Measurements from ENCODE around the gene RNF208. TPM values are rescaled to one million over a fixed set of nuclear protein-coding genes. Genes with fewer than 3 reads are reported as not detected.

Gene RNF208
- total and polyA plus RNA-seq, 8 donors: 4.0 to 7.8 (median 5.9) TPM

GRCh38 chr9:137172901-137173795 is 48.9 kb downstream of the RNF208 start:
- TF ChIP-seq CTCF (IDR thresholded peaks at IDR 0.05): no peak
- H3K27ac ChIP-seq: no peak overlapping the region
- H3K4me3 ChIP-seq: no peak overlapping the region
- intact Hi-C loops (cut with DNase I): no loop called here
- peaks cover 0 to 15% of the 10 kb centered on the region in 2 donors for H3K36me3 ChIP-seq
- H3K4me1 ChIP-seq: peaks cover 5 to 21% of the 10 kb centered on the region in 2 donors
- H3K9me3 ChIP-seq: no peaks in the 10 kb centered on the region
- ATAC-seq: no peak
- H3K27me3 ChIP-seq: peaks cover 28 to 79% of the 10 kb centered on the region in 2 donors
- DNase-seq: no peak

- peaks cover 8 to 22% of the 10 kb centered on the region in 2 donors for H3K4me1 ChIP-seq
- intact Hi-C loops (cut with DNase I): no loop called here
- H3K9me3 ChIP-seq: no peaks in the 10 kb centered on the region
- TF ChIP-seq CTCF (IDR thresholded peaks at IDR 0.05): no peak
- ATAC-seq: no peak
- H3K27ac ChIP-seq: no peak overlapping the region
- DNase-seq: no peak
- H3K36me3 ChIP-seq: no peaks in the 10 kb centered on the region
- no peak overlapping the region for H3K4me3 ChIP-seq
- H3K27me3 ChIP-seq: peaks cover 46 to 97% of the 10 kb centered on the region in 2 donors
These were observed 50.7 kb downstream of the RNF208 start for GRCh38 chr9:137171149-137171900.

- Histone ChIP-seq H3K27ac (no peak overlapping the region), H3K27me3 (peaks cover 53 to 100% of the 10 kb centered on the region in 2 donors), H3K9me3 (no peaks in the 10 kb centered on the region), H3K36me3 (no peaks in the 10 kb centered on the region), H3K4me1 (peaks cover 8 to 22% of the 10 kb centered on the region in 2 donors), H3K4me3 (no peak overlapping the region)
- DNase-seq: no peak
- intact Hi-C loops (cut with DNase I): no loop called here
- TF ChIP-seq CTCF (IDR thresholded peaks at IDR 0.05): no peak
- no peak for ATAC-seq
These were observed 51.4 kb downstream of the RNF208 start for GRCh38 chr9:137170486-137171148.

Other genes with a start within 250 kb of the RNF208 start
Only the 30 nearest of the 32 such genes appear.
- gene PAXX, start 229.8 kb downstream of the RNF208 start, total RNA-seq: 10 to 100 TPM; 34.2 to 56.6 TPM
- 10 to 100 TPM; 28.1 to 47.6 (median 33.7) TPM for gene PAXX, start 229.8 kb downstream of the RNF208 start, polyA plus RNA-seq (ENCODE audit: insufficient read length in 6 of 6)
- gene CLIC3, start 225.7 kb downstream of the RNF208 start, total RNA-seq: 10 to 100 TPM; 39.7 to 85.4 TPM
- gene CLIC3, start 225.7 kb downstream of the RNF208 start, polyA plus RNA-seq (ENCODE audit: insufficient read length in 6 of 6): 10 to 100 TPM; 30.7 to 56.2 (median 42.2) TPM
- 10 to 100 TPM; 34.5 to 34.8 TPM for gene ABCA2, start 194.0 kb downstream of the RNF208 start, total RNA-seq
- 10 to 100 TPM; 20.8 to 33.8 (median 28.6) TPM for gene ABCA2, start 194.0 kb downstream of the RNF208 start, polyA plus RNA-seq (ENCODE audit: insufficient read length in 6 of 6)
- gene FUT7, start 190.2 kb downstream of the RNF208 start, total RNA-seq: 1 to 10 TPM in 1 of 2 donors, under 1 TPM in 1; 0.17 to 2.9 TPM
- under 1 TPM in 3 of 6 donors, not detected in 3; 0.08 to 0.11 (median 0.09) TPM for gene FUT7, start 190.2 kb downstream of the RNF208 start, polyA plus RNA-seq (ENCODE audit: insufficient read length in 6 of 6)
- gene NPDC1, start 176.1 kb downstream of the RNF208 start, total RNA-seq: 100 to 1,000 TPM; 104 to 105 TPM
- 10 to 100 TPM; 24.4 to 48.9 (median 25.2) TPM for gene NPDC1, start 176.1 kb downstream of the RNF208 start, polyA plus RNA-seq (ENCODE audit: insufficient read length in 6 of 6)
- under 1 TPM; 0.71 to 0.87 TPM for gene ENTPD2, start 168.2 kb downstream of the RNF208 start, total RNA-seq
- 1 to 10 TPM; 1.7 to 4.7 (median 3.0) TPM for gene ENTPD2, start 168.2 kb downstream of the RNF208 start, polyA plus RNA-seq (ENCODE audit: insufficient read length in 6 of 6)
- gene SAPCD2, start 151.7 kb downstream of the RNF208 start, total RNA-seq: 1 to 10 TPM; 2.7 to 4.6 TPM
- 10 to 100 TPM in 3 of 6 donors, 1 to 10 TPM in 3; 8.5 to 15.1 (median 10.4) TPM for gene SAPCD2, start 151.7 kb downstream of the RNF208 start, polyA plus RNA-seq (ENCODE audit: insufficient read length in 6 of 6)
- gene UAP1L1, start 144.7 kb downstream of the RNF208 start, total RNA-seq: 10 to 100 TPM; 28.1 to 43.1 TPM
- gene UAP1L1, start 144.7 kb downstream of the RNF208 start, polyA plus RNA-seq (ENCODE audit: insufficient read length in 6 of 6): 1 to 10 TPM; 4.6 to 8.8 (median 6.0) TPM
- gene MAN1B1, start 135.3 kb downstream of the RNF208 start, total RNA-seq: 10 to 100 TPM; 51.5 to 54.9 TPM
- gene MAN1B1, start 135.3 kb downstream of the RNF208 start, polyA plus RNA-seq (ENCODE audit: insufficient read length in 6 of 6): 10 to 100 TPM; 62.7 to 74.9 (median 66.9) TPM
- 100 to 1,000 TPM; 144 to 165 TPM for gene DPP7, start 107.5 kb downstream of the RNF208 start, total RNA-seq
- 10 to 100 TPM; 35.8 to 53.6 (median 47.7) TPM for gene DPP7, start 107.5 kb downstream of the RNF208 start, polyA plus RNA-seq (ENCODE audit: insufficient read length in 6 of 6)
- gene GRIN1, start 83.1 kb downstream of the RNF208 start, total RNA-seq: under 1 TPM; 0.17 to 0.55 TPM
- under 1 TPM; 0.15 to 0.38 (median 0.28) TPM for gene GRIN1, start 83.1 kb downstream of the RNF208 start, polyA plus RNA-seq (ENCODE audit: insufficient read length in 6 of 6)
- under 1 TPM in 1 of 2 donors, not detected in 1; 0.55 TPM for gene LRRC26, start 52.2 kb downstream of the RNF208 start, total RNA-seq
- gene LRRC26, start 52.2 kb downstream of the RNF208 start, polyA plus RNA-seq (ENCODE audit: insufficient read length in 6 of 6): under 1 TPM in 3 of 6 donors, not detected in 3; 0.23 to 0.63 (median 0.25) TPM
- not detected for gene TMEM210, start 50.2 kb downstream of the RNF208 start, total RNA-seq
- gene TMEM210, start 50.2 kb downstream of the RNF208 start, polyA plus RNA-seq (ENCODE audit: insufficient read length in 6 of 6): not detected
- 10 to 100 TPM; 43.5 to 52.3 TPM for gene ANAPC2, start 33.7 kb downstream of the RNF208 start, total RNA-seq
- 10 to 100 TPM; 42.1 to 58.8 (median 44.3) TPM for gene ANAPC2, start 33.7 kb downstream of the RNF208 start, polyA plus RNA-seq (ENCODE audit: insufficient read length in 6 of 6)
- gene SSNA1, start 33.6 kb downstream of the RNF208 start, total RNA-seq: 10 to 100 TPM; 59.1 to 68.0 TPM
- gene SSNA1, start 33.6 kb downstream of the RNF208 start, polyA plus RNA-seq (ENCODE audit: insufficient read length in 6 of 6): 10 to 100 TPM; 38.7 to 53.6 (median 52.1) TPM
- 10 to 100 TPM; 21.6 to 21.7 TPM for gene TPRN, start 21.5 kb downstream of the RNF208 start, total RNA-seq
- 10 to 100 TPM in 3 of 6 donors, 1 to 10 TPM in 3; 6.7 to 13.8 (median 9.4) TPM for gene TPRN, start 21.5 kb downstream of the RNF208 start, polyA plus RNA-seq (ENCODE audit: insufficient read length in 6 of 6)
- 10 to 100 TPM; 30.6 to 31.7 TPM for gene TMEM203, start 16.6 kb downstream of the RNF208 start, total RNA-seq
- gene TMEM203, start 16.6 kb downstream of the RNF208 start, polyA plus RNA-seq (ENCODE audit: insufficient read length in 6 of 6): 10 to 100 TPM; 30.4 to 37.8 (median 33.3) TPM
- 10 to 100 TPM; 16.5 to 19.5 TPM for gene NDOR1, start 16.5 kb downstream of the RNF208 start, total RNA-seq
- 10 to 100 TPM in 3 of 6 donors, 1 to 10 TPM in 3; 9.1 to 15.4 (median 10.2) TPM for gene NDOR1, start 16.5 kb downstream of the RNF208 start, polyA plus RNA-seq (ENCODE audit: insufficient read length in 6 of 6)
- gene CYSRT1, start 2.9 kb upstream of the RNF208 start, total RNA-seq: under 1 TPM; 0.44 to 0.50 TPM
- 1 to 10 TPM; 1.4 to 3.7 (median 2.8) TPM for gene CYSRT1, start 2.9 kb upstream of the RNF208 start, polyA plus RNA-seq (ENCODE audit: insufficient read length in 6 of 6)
- under 1 TPM; 0.15 to 0.18 TPM for gene RNF224, start 5.3 kb upstream of the RNF208 start, total RNA-seq
- gene RNF224, start 5.3 kb upstream of the RNF208 start, polyA plus RNA-seq (ENCODE audit: insufficient read length in 6 of 6): 1 to 10 TPM; 1.7 to 4.8 (median 3.5) TPM
- gene SLC34A3, start 8.7 kb upstream of the RNF208 start, total RNA-seq: under 1 TPM in 1 of 2 donors, not detected in 1; 0.12 TPM
- gene SLC34A3, start 8.7 kb upstream of the RNF208 start, polyA plus RNA-seq (ENCODE audit: insufficient read length in 6 of 6): 1 to 10 TPM; 1.0 to 2.8 (median 2.1) TPM
- 100 to 1,000 TPM; 245 to 337 TPM for gene TUBB4B, start 19.0 kb upstream of the RNF208 start, total RNA-seq
- gene TUBB4B, start 19.0 kb upstream of the RNF208 start, polyA plus RNA-seq (ENCODE audit: insufficient read length in 6 of 6): 100 to 1,000 TPM; 196 to 315 (median 237) TPM
- not detected for gene STPG3, start 29.0 kb upstream of the RNF208 start, total RNA-seq
- gene STPG3, start 29.0 kb upstream of the RNF208 start, polyA plus RNA-seq (ENCODE audit: insufficient read length in 6 of 6): 1 to 10 TPM in 3 of 6 donors, under 1 TPM in 3; 0.69 to 1.4 (median 0.89) TPM
- gene NELFB, start 33.1 kb upstream of the RNF208 start, total RNA-seq: 10 to 100 TPM; 47.8 to 49.7 TPM
- 10 to 100 TPM; 52.9 to 62.9 (median 56.8) TPM for gene NELFB, start 33.1 kb upstream of the RNF208 start, polyA plus RNA-seq (ENCODE audit: insufficient read length in 6 of 6)
- 10 to 100 TPM; 31.8 to 38.5 TPM for gene TOR4A, start 55.5 kb upstream of the RNF208 start, total RNA-seq
- 10 to 100 TPM in 4 of 6 donors, 1 to 10 TPM in 2; 8.5 to 13.4 (median 11.0) TPM for gene TOR4A, start 55.5 kb upstream of the RNF208 start, polyA plus RNA-seq (ENCODE audit: insufficient read length in 6 of 6)
- gene NRARP, start 80.0 kb upstream of the RNF208 start, total RNA-seq: 10 to 100 TPM; 11.3 to 15.2 TPM
- gene NRARP, start 80.0 kb upstream of the RNF208 start, polyA plus RNA-seq (ENCODE audit: insufficient read length in 6 of 6): 10 to 100 TPM in 2 of 6 donors, 1 to 10 TPM in 4; 7.0 to 11.1 (median 9.0) TPM
- 10 to 100 TPM; 13.7 to 21.8 TPM for gene EXD3, start 200.9 kb upstream of the RNF208 start, total RNA-seq
- gene EXD3, start 200.9 kb upstream of the RNF208 start, polyA plus RNA-seq (ENCODE audit: insufficient read length in 6 of 6): 10 to 100 TPM; 13.2 to 21.0 (median 16.6) TPM
- gene NOXA1, start 201.2 kb upstream of the RNF208 start, total RNA-seq: 1 to 10 TPM; 6.1 to 8.7 TPM
- gene NOXA1, start 201.2 kb upstream of the RNF208 start, polyA plus RNA-seq (ENCODE audit: insufficient read length in 6 of 6): 1 to 10 TPM; 4.5 to 7.3 (median 6.9) TPM
- under 1 TPM in 1 of 2 donors, not detected in 1; 0.15 TPM for gene ENTPD8, start 219.1 kb upstream of the RNF208 start, total RNA-seq
- under 1 TPM; 0.33 to 0.68 (median 0.46) TPM for gene ENTPD8, start 219.1 kb upstream of the RNF208 start, polyA plus RNA-seq (ENCODE audit: insufficient read length in 6 of 6)
- 10 to 100 TPM; 29.5 to 31.4 TPM for gene NSMF, start 237.1 kb upstream of the RNF208 start, total RNA-seq
- 10 to 100 TPM; 31.7 to 46.5 (median 37.4) TPM for gene NSMF, start 237.1 kb upstream of the RNF208 start, polyA plus RNA-seq (ENCODE audit: insufficient read length in 6 of 6)